SK-N-SH treated with all-trans-retinoic acid at 6 μM for 48 hours (cell line): ENCODE measurements around the gene HEATR3.

Source experiments
- RARB ChIP-seq: fragments of 250-450 bp; sonication (Bioruptor Pico); IDR thresholded peaks from 2 replicates; pipeline ENCODE4 v1.8.0; 2021; ENCODE audit warnings: mild to moderate bottlenecking, moderate library complexity
- ZC3H10 ChIP-seq: fragments of 250-450 bp; sonication (Bioruptor Pico); IDR thresholded peaks from 2 replicates; pipeline ENCODE4 v1.5.1; 2021; ENCODE audit warnings: mild to moderate bottlenecking, moderate library complexity
- TF ChIP-seq, protein P1 (sequence below): fragments of 250-450 bp; sonication (Bioruptor Pico); IDR thresholded peaks from 2 replicates; pipeline ENCODE4 v1.5.1; 2020; ENCODE audit warnings: low read depth, mild to moderate bottlenecking, moderate library complexity

- TF ChIP-seq, protein P1, sequence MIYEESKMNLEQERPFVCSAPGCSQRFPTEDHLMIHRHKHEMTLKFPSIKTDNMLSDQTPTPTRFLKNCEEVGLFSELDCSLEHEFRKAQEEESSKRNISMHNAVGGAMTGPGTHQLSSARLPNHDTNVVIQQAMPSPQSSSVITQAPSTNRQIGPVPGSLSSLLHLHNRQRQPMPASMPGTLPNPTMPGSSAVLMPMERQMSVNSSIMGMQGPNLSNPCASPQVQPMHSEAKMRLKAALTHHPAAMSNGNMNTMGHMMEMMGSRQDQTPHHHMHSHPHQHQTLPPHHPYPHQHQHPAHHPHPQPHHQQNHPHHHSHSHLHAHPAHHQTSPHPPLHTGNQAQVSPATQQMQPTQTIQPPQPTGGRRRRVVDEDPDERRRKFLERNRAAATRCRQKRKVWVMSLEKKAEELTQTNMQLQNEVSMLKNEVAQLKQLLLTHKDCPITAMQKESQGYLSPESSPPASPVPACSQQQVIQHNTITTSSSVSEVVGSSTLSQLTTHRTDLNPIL, result no peak
- no peak for TF ChIP-seq ZC3H10 (CRISPR knock-in tag)
- TF ChIP-seq RARB (CRISPR knock-in tag), result no peak
Observed at GRCh38 chr16:50065624-50066481, at the start of gene HEATR3.
